Stomach smooth muscle (tissue), 2 donors: ENCODE measurements around the gene RAF1.

Experiments used
- H3K27ac ChIP-seq: one replicate; pipeline ENCODE4 v1.7.0; 2013; ENCODE audit warnings: mild to moderate bottlenecking, low read length, inconsistent platforms
- H3K27me3 ChIP-seq, 2 donors: one replicate each; pipeline ENCODE4 v1.7.0; 2013; ENCODE audit warnings: low read length in 2 of 2; ENCODE audit not compliant: insufficient read depth in 2 of 2, control insufficient read depth in 1 of 2
- H3K36me3 ChIP-seq, 2 donors: one replicate each; pipeline ENCODE4 v1.7.0; 2013; ENCODE audit warnings: low read length in 2 of 2; ENCODE audit not compliant: control insufficient read depth in 2 of 2, insufficient read depth in 2 of 2
- H3K4me1 ChIP-seq: one replicate; pipeline ENCODE4 v1.7.0; 2013; ENCODE audit warnings: low read length; ENCODE audit not compliant: control insufficient read depth, insufficient read depth
- H3K4me3 ChIP-seq, 2 donors: one replicate each; pipeline ENCODE4 v1.7.0; 2013; ENCODE audit warnings: low read length in 2 of 2
- H3K9ac ChIP-seq, 2 donors: one replicate each; pipeline ENCODE4 v1.7.0; 2013; ENCODE audit warnings: low read length in 2 of 2, mild to moderate bottlenecking in 1 of 2
- H3K9me3 ChIP-seq, 2 donors: one replicate each; pipeline ENCODE4 v1.7.0; 2013; ENCODE audit warnings: low read length in 2 of 2; ENCODE audit not compliant: control insufficient read depth in 2 of 2
- donor health status: healthy.
- donor health status: Pancreatic carcinoma.

Gene RAF1

GRCh38 chr3:12700800-12701199, 36.9 kb upstream of the RAF1 start:
- H3K9me3 ChIP-seq: no peaks in the 10 kb centered on the region
- H3K27ac ChIP-seq: no peak overlapping the region
- no peak overlapping the region for H3K4me3 ChIP-seq
- H3K4me1 ChIP-seq: no peaks in the 10 kb centered on the region
- H3K36me3 ChIP-seq: no peaks in the 10 kb centered on the region
- H3K27me3 ChIP-seq: no peaks in the 10 kb centered on the region
- H3K9ac ChIP-seq: no peak overlapping the region

- Histone ChIP-seq H3K4me3 (no peak overlapping the region), H3K36me3 (no peaks in the 10 kb centered on the region), H3K4me1 (peaks cover 10% of the 10 kb centered on the region), H3K27me3 (no peaks in the 10 kb centered on the region), H3K9ac (no peak overlapping the region), H3K9me3 (no peaks in the 10 kb centered on the region), H3K27ac (no peak overlapping the region)
Measured at GRCh38 chr3:12695916-12696315, 32.0 kb upstream of the RAF1 start.

GRCh38 chr3:12695112-12695511, 31.2 kb upstream of the RAF1 start:
- no peak overlapping the region for H3K27ac ChIP-seq
- peaks cover 10% of the 10 kb centered on the region for H3K4me1 ChIP-seq
- no peaks in the 10 kb centered on the region for H3K36me3 ChIP-seq
- H3K9me3 ChIP-seq: no peaks in the 10 kb centered on the region
- no peak overlapping the region for H3K4me3 ChIP-seq
- H3K27me3 ChIP-seq: no peaks in the 10 kb centered on the region
- no peak overlapping the region for H3K9ac ChIP-seq

DNA sequence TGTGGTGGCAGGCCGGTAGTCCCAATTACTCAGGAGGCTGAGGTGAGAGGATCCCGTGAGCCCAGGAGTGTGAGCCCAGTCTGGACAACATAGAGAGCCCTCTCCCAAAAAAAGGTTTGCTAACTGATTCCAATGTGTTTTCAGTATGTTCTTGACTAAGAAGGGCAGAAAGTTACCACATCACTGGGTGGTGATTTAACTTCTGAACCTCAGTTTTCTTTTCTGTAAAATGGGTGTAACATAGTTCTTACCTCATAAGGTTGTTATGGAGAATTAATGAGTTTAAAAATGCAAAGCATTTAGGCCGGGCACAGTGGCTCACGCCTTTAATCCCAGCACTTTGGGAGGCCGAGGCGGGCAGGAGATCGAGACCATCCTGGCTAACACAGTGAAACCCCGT, 28.5 kb upstream of the RAF1 start:
- H3K36me3 ChIP-seq: no peaks in the 10 kb centered on the region
- peaks cover 10% of the 10 kb centered on the region for H3K4me1 ChIP-seq
- H3K4me3 ChIP-seq: no peak overlapping the region
- H3K27ac ChIP-seq: no peak overlapping the region
- H3K9me3 ChIP-seq: no peaks in the 10 kb centered on the region
- no peaks in the 10 kb centered on the region for H3K27me3 ChIP-seq
- H3K9ac ChIP-seq: no peak overlapping the region

- H3K9ac ChIP-seq: no peak overlapping the region
- no peak overlapping the region for H3K4me3 ChIP-seq
- no peaks in the 10 kb centered on the region for H3K36me3 ChIP-seq
- peaks cover 10% of the 10 kb centered on the region for H3K4me1 ChIP-seq
- no peak overlapping the region for H3K27ac ChIP-seq
- no peaks in the 10 kb centered on the region for H3K27me3 ChIP-seq
- no peaks in the 10 kb centered on the region for H3K9me3 ChIP-seq
Measured at GRCh38 chr3:12689997-12690711, 26.2 kb upstream of the RAF1 start.

GRCh38 chr3:12687948-12688347, 24.0 kb upstream of the RAF1 start:
- H3K27me3 ChIP-seq: no peaks in the 10 kb centered on the region
- no peak overlapping the region for H3K4me3 ChIP-seq
- H3K9me3 ChIP-seq: no peaks in the 10 kb centered on the region
- no peaks in the 10 kb centered on the region for H3K4me1 ChIP-seq
- H3K36me3 ChIP-seq: no peaks in the 10 kb centered on the region
- H3K9ac ChIP-seq: no peak overlapping the region
- H3K27ac ChIP-seq: no peak overlapping the region

DNA sequence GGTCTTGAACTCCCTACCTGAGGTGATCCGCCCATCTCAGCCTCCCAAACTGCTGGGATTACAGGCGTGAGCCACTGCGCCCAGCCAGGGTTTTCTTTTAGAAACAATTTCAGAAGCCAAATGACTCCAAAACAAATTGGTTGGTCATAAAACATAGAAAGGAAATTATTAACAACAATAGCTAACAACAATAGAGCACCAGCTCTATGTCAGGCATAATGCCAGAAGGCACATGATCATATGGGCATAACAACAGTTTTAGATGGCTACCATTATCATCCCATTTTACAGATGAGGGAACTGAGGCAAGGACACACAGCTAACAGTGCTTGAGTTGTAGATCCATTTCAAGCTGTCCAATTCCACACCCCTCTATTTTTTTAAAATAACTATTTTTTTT, 22.2 kb upstream of the RAF1 start:
- Histone ChIP-seq H3K27ac (no peak overlapping the region), H3K4me3 (no peak overlapping the region), H3K9me3 (no peaks in the 10 kb centered on the region), H3K4me1 (no peaks in the 10 kb centered on the region), H3K9ac (no peak overlapping the region), H3K27me3 (no peaks in the 10 kb centered on the region), H3K36me3 (no peaks in the 10 kb centered on the region)

GRCh38 chr3:12681943-12682390, 18.1 kb upstream of the RAF1 start:
- H3K27ac ChIP-seq: no peak overlapping the region
- no peak overlapping the region for H3K9ac ChIP-seq
- no peaks in the 10 kb centered on the region for H3K4me1 ChIP-seq
- no peaks in the 10 kb centered on the region for H3K36me3 ChIP-seq
- no peaks in the 10 kb centered on the region for H3K9me3 ChIP-seq
- no peak overlapping the region for H3K4me3 ChIP-seq
- H3K27me3 ChIP-seq: no peaks in the 10 kb centered on the region

GRCh38 chr3:12681089-12681942, 17.4 kb upstream of the RAF1 start:
- Histone ChIP-seq H3K9me3 (no peaks in the 10 kb centered on the region), H3K27me3 (no peaks in the 10 kb centered on the region), H3K4me1 (no peaks in the 10 kb centered on the region), H3K4me3 (no peak overlapping the region), H3K36me3 (no peaks in the 10 kb centered on the region), H3K27ac (no peak overlapping the region), H3K9ac (no peak overlapping the region)

GRCh38 chr3:12679468-12679867, 15.6 kb upstream of the RAF1 start:
- H3K27me3 ChIP-seq: no peaks in the 10 kb centered on the region
- no peaks in the 10 kb centered on the region for H3K36me3 ChIP-seq
- H3K9ac ChIP-seq: no peak overlapping the region
- no peak overlapping the region for H3K4me3 ChIP-seq
- H3K4me1 ChIP-seq: no peaks in the 10 kb centered on the region
- no peaks in the 10 kb centered on the region for H3K9me3 ChIP-seq
- no peak overlapping the region for H3K27ac ChIP-seq

GRCh38 chr3:12677616-12678015, 13.7 kb upstream of the RAF1 start:
- no peak overlapping the region for H3K27ac ChIP-seq
- no peak overlapping the region for H3K4me3 ChIP-seq
- H3K9ac ChIP-seq: no peak overlapping the region
- H3K9me3 ChIP-seq: no peaks in the 10 kb centered on the region
- no peaks in the 10 kb centered on the region for H3K4me1 ChIP-seq
- no peaks in the 10 kb centered on the region for H3K27me3 ChIP-seq
- H3K36me3 ChIP-seq: no peaks in the 10 kb centered on the region
